ENCODE measurements around the gene FOXP1.

The FOXP1 gene

GRCh38 chr3:71138410-71138809 lies 445.1 kb downstream of the FOXP1 start:
- DNase-seq: no peak
- H3K4me3 ChIP-seq (ENCODE audit: low read depth, low read length): no peak overlapping the region
- H3K27me3 ChIP-seq (replicated peaks): no peaks in the 10 kb centered on the region
- no peak overlapping the region for H3K27ac ChIP-seq
- no peak for TF ChIP-seq CTCF (IDR thresholded peaks at IDR 0.05; ENCODE audit: low read depth, low read length, missing control alignments)
- in situ Hi-C loops (cut with HindIII; ENCODE audit: low pct_ligation_motif_present, low sequenced_read_pairs): no loop called here
- H3K36me3 ChIP-seq (replicated peaks): no peaks in the 10 kb centered on the region

- no peak for TF ChIP-seq CTCF (IDR thresholded peaks at IDR 0.05; ENCODE audit: low read depth, low read length, missing control alignments)
- H3K27ac ChIP-seq: no peak overlapping the region
Measured at GRCh38 chr3:71136276-71136675, 447.3 kb downstream of the FOXP1 start.

DNA sequence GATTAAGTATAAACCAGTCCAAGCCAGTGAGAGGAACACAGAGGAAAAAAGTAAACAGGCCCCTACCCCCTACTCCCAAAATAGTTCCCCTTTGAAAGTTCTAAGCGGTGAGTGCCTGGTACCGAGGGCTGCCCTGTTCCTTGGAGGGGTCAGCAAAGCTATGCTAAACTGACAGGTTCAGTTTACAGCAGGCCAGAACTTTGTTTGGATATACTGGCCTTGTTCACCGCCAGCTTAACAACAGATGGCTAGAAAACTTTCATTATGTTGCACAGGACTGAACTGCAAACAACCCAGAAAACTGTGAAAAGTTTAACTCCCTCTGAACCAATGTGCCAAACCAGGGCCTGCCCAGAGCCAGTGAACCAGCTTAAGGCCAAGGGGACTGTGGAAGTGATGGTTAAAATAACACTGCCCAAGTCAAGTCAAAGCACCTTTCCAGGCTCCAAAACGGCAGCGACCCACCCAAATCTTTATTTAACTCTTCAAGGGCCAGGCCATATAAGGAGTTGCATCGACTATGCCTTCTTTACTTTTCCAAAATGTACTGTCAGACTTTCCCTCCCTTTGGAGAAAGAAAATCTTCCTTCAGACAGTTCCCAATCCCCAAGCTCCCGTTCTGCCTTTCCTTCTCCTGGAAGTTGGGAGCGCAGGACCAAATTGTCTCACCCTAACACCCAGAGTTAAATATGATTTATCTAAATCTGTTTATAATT lies 448.0 kb downstream of the FOXP1 start:
- H3K27ac ChIP-seq: no peak overlapping the region
- H3K4me3 ChIP-seq (ENCODE audit: low read depth, low read length): no peak overlapping the region
- no peaks in the 10 kb centered on the region for H3K27me3 ChIP-seq (replicated peaks)
- in situ Hi-C loops (cut with HindIII; ENCODE audit: low pct_ligation_motif_present, low sequenced_read_pairs): no loop called here
- no peaks in the 10 kb centered on the region for H3K36me3 ChIP-seq (replicated peaks)
- DNase-seq: no peak
- TF ChIP-seq CTCF (IDR thresholded peaks at IDR 0.05; ENCODE audit: low read depth, low read length, missing control alignments): no peak

More at GRCh38 chr3:71136276-71136675, 447.3 kb downstream of the FOXP1 start:
- no peak for DNase-seq
- in situ Hi-C loops (cut with HindIII; ENCODE audit: low pct_ligation_motif_present, low sequenced_read_pairs): no loop called here
- no peak overlapping the region for H3K4me3 ChIP-seq (ENCODE audit: low read depth, low read length)
- no peaks in the 10 kb centered on the region for H3K27me3 ChIP-seq (replicated peaks)
- no peaks in the 10 kb centered on the region for H3K36me3 ChIP-seq (replicated peaks)

DNA sequence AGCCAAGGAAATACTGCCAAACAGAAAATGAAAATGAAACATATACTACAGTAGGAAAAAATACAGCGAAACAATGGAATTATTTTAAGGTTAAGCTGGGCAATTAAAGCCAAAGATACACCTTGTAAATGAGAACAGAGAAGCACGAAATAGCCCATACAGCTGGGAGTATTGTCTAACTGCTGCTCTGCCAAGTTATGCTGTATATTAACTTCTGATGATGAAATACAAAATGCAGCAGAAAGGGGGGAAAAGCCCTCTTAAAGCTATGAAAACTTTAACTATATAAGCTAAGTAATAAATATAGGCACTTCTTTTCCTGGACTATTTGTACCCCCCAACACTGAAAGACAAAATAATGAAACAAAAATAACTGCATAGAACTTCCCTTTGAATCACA lies 449.0 kb downstream of the FOXP1 start:
- H3K27me3 ChIP-seq (replicated peaks): no peaks in the 10 kb centered on the region
- H3K27ac ChIP-seq: no peak overlapping the region
- H3K36me3 ChIP-seq (replicated peaks): no peaks in the 10 kb centered on the region
- in situ Hi-C loops (cut with HindIII; ENCODE audit: low pct_ligation_motif_present, low sequenced_read_pairs): no loop called here
- DNase-seq: no peak
- H3K4me3 ChIP-seq (ENCODE audit: low read depth, low read length): no peak overlapping the region
- no peak for TF ChIP-seq CTCF (IDR thresholded peaks at IDR 0.05; ENCODE audit: low read depth, low read length, missing control alignments)

- no peak overlapping the region for H3K4me3 ChIP-seq (ENCODE audit: low read depth, low read length)
- H3K27me3 ChIP-seq (replicated peaks): no peaks in the 10 kb centered on the region
- H3K36me3 ChIP-seq (replicated peaks): no peaks in the 10 kb centered on the region
- no peak for TF ChIP-seq CTCF (IDR thresholded peaks at IDR 0.05; ENCODE audit: low read depth, low read length, missing control alignments)
- DNase-seq: no peak
- H3K27ac ChIP-seq: no peak overlapping the region
- in situ Hi-C loops (cut with HindIII; ENCODE audit: low pct_ligation_motif_present, low sequenced_read_pairs): no loop called here
Measured at GRCh38 chr3:71133865-71134264, 449.7 kb downstream of the FOXP1 start.
